IMR-90 (cell line): ENCODE results near the gene FOXL3. TPM values are rescaled to one million over a fixed set of nuclear protein-coding genes. Genes with fewer than 3 reads are reported as not detected.

Source experiments
- ATAC-seq: fragments of 200-7000 bp; cut with Tn5 transposase; 2 replicates; pipeline ENCODE4 v1.9.1; 2020; ENCODE audit warnings: low read depth, mild to moderate bottlenecking, moderate library complexity
- BruUV-seq: library from RNA; stranded (reverse); fragments of 400-500 nt; replicated peaks from 2 replicates; lab custom pipeline; 2021; lab: Mats Ljungman, UMichigan
- CTCF ChIA-PET: fragments of 300-600 bp; formaldehyde crosslinking; extraction: SDS; loops from one replicate; lab custom pipeline; 2021; ENCODE audit warnings: antibody characterized with exemption; lab: Yijun Ruan, JAX
- POLR2A ChIA-PET: fragments of 300-600 bp; sonication (Branson Sonifier 250); formaldehyde crosslinking; loops from one replicate; lab custom pipeline; 2022; ENCODE audit warnings: antibody characterized with exemption; ENCODE audit not compliant: unreplicated experiment; lab: Charles Lee
- DNase-seq: peaks from one replicate; pipeline ENCODE4 v3.0.0; 2013
- H2AFZ ChIP-seq: replicated peaks from 2 replicates; pipeline ENCODE3; 2013; ENCODE audit warnings: low read length, mild to moderate bottlenecking; ENCODE audit not compliant: poor library complexity
- H2AK5ac ChIP-seq: 2 replicates; pipeline ENCODE4 v1.6.1; 2013; ENCODE audit warnings: low read depth, low read length, inconsistent platforms
- H2AK9ac ChIP-seq: replicated peaks from 2 replicates; pipeline ENCODE3; 2013; ENCODE audit warnings: mild to moderate bottlenecking, low read depth, low read length, moderate library complexity; ENCODE audit not compliant: poor library complexity
- H2BK120ac ChIP-seq: 2 replicates; pipeline ENCODE4 v1.6.1; 2013; ENCODE audit warnings: low read depth, low read length, inconsistent platforms
- H2BK15ac ChIP-seq: 3 replicates; pipeline ENCODE4 v1.6.1; 2013; ENCODE audit warnings: low read depth, low read length, inconsistent platforms
- H2BK20ac ChIP-seq: 2 replicates; pipeline ENCODE4 v1.6.1; 2013; ENCODE audit warnings: low read depth, mild to moderate bottlenecking, inconsistent platforms, low read length, moderate library complexity
- H2BK5ac ChIP-seq: 2 replicates; pipeline ENCODE4 v1.6.1; 2013; ENCODE audit warnings: mild to moderate bottlenecking, low read depth, low read length, inconsistent platforms; ENCODE audit not compliant: poor library complexity, severe bottlenecking
- H3K14ac ChIP-seq: replicated peaks from 2 replicates; pipeline ENCODE4 v1.6.1; 2013; ENCODE audit warnings: low read depth, low read length, inconsistent platforms
- H3K18ac ChIP-seq: 2 replicates; pipeline ENCODE4 v1.6.1; 2013; ENCODE audit warnings: low read depth, low read length, control low read depth
- H3K23ac ChIP-seq: 2 replicates; pipeline ENCODE4 v1.6.1; 2013; ENCODE audit warnings: low read depth, low read length, inconsistent platforms
- H3K27ac ChIP-seq: 2 replicates; pipeline ENCODE4 v1.5.1; 2013; ENCODE audit warnings: mild to moderate bottlenecking, control low read depth, low read length; ENCODE audit not compliant: insufficient read depth
- H3K27me3 ChIP-seq: 2 replicates; pipeline ENCODE4 v1.6.1; 2013; ENCODE audit warnings: low read length; ENCODE audit not compliant: control insufficient read depth, insufficient read depth
- H3K36me3 ChIP-seq: 2 replicates; pipeline ENCODE4 v1.6.1; 2013; ENCODE audit warnings: low read length, mixed read lengths; ENCODE audit not compliant: control insufficient read depth, insufficient read depth
- H3K4ac ChIP-seq: 2 replicates; pipeline ENCODE4 v1.6.1; 2013; ENCODE audit warnings: low read depth, low read length, inconsistent platforms
- H3K4me1 ChIP-seq: 2 replicates; pipeline ENCODE4 v1.6.1; 2013; ENCODE audit warnings: low read length, mixed read lengths; ENCODE audit not compliant: control insufficient read depth, insufficient read depth
- H3K4me2 ChIP-seq: 2 replicates; pipeline ENCODE4 v1.6.1; 2013; ENCODE audit warnings: low read depth, mild to moderate bottlenecking, control low read depth, low read length, moderate library complexity
- H3K4me3 ChIP-seq: 2 replicates; pipeline ENCODE4 v1.5.1; 2013; ENCODE audit warnings: low read depth, mild to moderate bottlenecking, control low read depth, low read length, moderate library complexity; ENCODE audit not compliant: insufficient read depth
- H3K56ac ChIP-seq: 2 replicates; pipeline ENCODE4 v1.6.1; 2013; ENCODE audit warnings: low read length, inconsistent platforms; ENCODE audit not compliant: insufficient read depth; ENCODE audit errors: extremely low read depth
- H3K79me1 ChIP-seq, 2 experiments: 2 replicates each; pipeline ENCODE4 v1.6.1; 2013; ENCODE audit warnings: low read length in 2 of 2, inconsistent platforms in 1 of 2, low read depth in 1 of 2
- H3K9ac ChIP-seq: 2 replicates; pipeline ENCODE4 v1.6.1; 2013; ENCODE audit warnings: low read depth, low read length, control low read depth
- H3K9me1 ChIP-seq: 2 replicates; pipeline ENCODE4 v1.6.1; 2013; ENCODE audit warnings: low read length, inconsistent platforms; ENCODE audit not compliant: insufficient read depth
- H3K9me3 ChIP-seq: 2 replicates; pipeline ENCODE4 v1.6.1; 2013; ENCODE audit warnings: low read length; ENCODE audit not compliant: control insufficient read depth, insufficient read depth
- H4K20me1 ChIP-seq: 2 replicates; pipeline ENCODE4 v1.6.1; 2013; ENCODE audit warnings: low read length, inconsistent platforms; ENCODE audit not compliant: insufficient read depth
- H4K5ac ChIP-seq: 2 replicates; pipeline ENCODE4 v1.6.1; 2013; ENCODE audit warnings: mild to moderate bottlenecking, low read depth, low read length, control low read depth
- H4K8ac ChIP-seq, 2 experiments: 2 replicates each; pipeline ENCODE4 v1.6.1; 2013; ENCODE audit warnings: low read depth in 2 of 2, low read length in 2 of 2, control low read depth in 1 of 2, inconsistent platforms in 1 of 2
- H4K91ac ChIP-seq: 2 replicates; pipeline ENCODE4 v1.6.1; 2013; ENCODE audit warnings: low read depth, low read length, inconsistent platforms; ENCODE audit not compliant: insufficient read depth
- BHLHE40 ChIP-seq: fragments of 150-350 bp; IDR thresholded peaks from 2 replicates; pipeline ENCODE4 v1.6.1; 2016; ENCODE audit warnings: mild to moderate bottlenecking, low read depth, low read length
- CEBPB ChIP-seq: IDR thresholded peaks from 2 replicates; pipeline ENCODE4 v1.6.1; 2012; ENCODE audit warnings: low read depth, low read length, improper control_type of control experiment
- CHD1 ChIP-seq: IDR thresholded peaks from 2 replicates; pipeline ENCODE4 v1.6.1; 2012; ENCODE audit warnings: low read depth, low read length, improper control_type of control experiment
- FOS ChIP-seq: fragments of 150-350 bp; IDR thresholded peaks from 2 replicates; pipeline ENCODE4 v1.6.1; 2016; ENCODE audit warnings: low read depth, low read length
- MAFK ChIP-seq: IDR thresholded peaks from 2 replicates; pipeline ENCODE4 v1.6.1; 2012; ENCODE audit warnings: low read depth, low read length, improper control_type of control experiment
- MAZ ChIP-seq: IDR thresholded peaks from 2 replicates; pipeline ENCODE4 v1.6.1; 2012; ENCODE audit warnings: low read depth, mild to moderate bottlenecking, low read length, improper control_type of control experiment, moderate library complexity, borderline replicate concordance
- NFE2L2 ChIP-seq: fragments of 150-350 bp; IDR thresholded peaks from 2 replicates; pipeline ENCODE4 v1.6.1; 2016; ENCODE audit warnings: low read depth, mild to moderate bottlenecking, low read length
- POLR2A ChIP-seq: IDR thresholded peaks from 2 replicates; pipeline ENCODE4 v1.6.1; 2012; ENCODE audit warnings: mild to moderate bottlenecking, low read depth, low read length
- RAD21 ChIP-seq: IDR thresholded peaks from 2 replicates; pipeline ENCODE4 v1.6.1; 2012; ENCODE audit warnings: low read length, improper control_type of control experiment
- RFX5 ChIP-seq: IDR thresholded peaks from 2 replicates; pipeline ENCODE4 v1.8.0; 2012; ENCODE audit warnings: low read depth, mild to moderate bottlenecking, low read length, moderate library complexity
- WGBS, 2 experiments: methylation state at CpG; one replicate each; pipeline versions ENCODE4 v1.1.5 to v1.1.7; 2013; ENCODE audit warnings: missing lambda C conversion rate in 2 of 2; ENCODE audit not compliant: insufficient read length in 1 of 2; ENCODE audit errors: extremely low coverage in 2 of 2; 5-methylcytosine and 5-hydroxymethylcytosine counted together
- dilution Hi-C: fragments of 300-500 bp; cut with HindIII; formaldehyde crosslinking; loops from one replicate; pipeline ENCODE4 v1.14.3; 2018; ENCODE audit warnings: low sequenced_read_pairs; ENCODE audit not compliant: unreplicated experiment
- in situ Hi-C: fragments of 300-500 bp; cut with MboI; formaldehyde crosslinking; loops from 3 replicates; pipeline ENCODE4 v1.14.3; 2019; ENCODE audit warnings: low sequenced_read_pairs, inconsistent platforms, mixed read lengths
- intact Hi-C: fragments of 100-400 bp; cut with micrococcal nuclease; formaldehyde crosslinking; loops from 2 replicates; pipeline ENCODE4 v1.10.0; 2022
- polyA plus RNA-seq, 3 experiments: library from polyadenylated mRNA; depleted of rRNA; stranded (reverse); fragments of >200 nt; gene quantifications; 2 replicates each; pipeline ENCODE4 v1.2.3, GENCODE V29; 2012; ENCODE audit warnings: low replicate concordance in 1 of 3
- total RNA-seq: library from RNA; depleted of rRNA; stranded (reverse); fragments of >200 nt; gene quantifications from 2 replicates; pipeline ENCODE4 v1.2.3, GENCODE V29; 2012
- TF ChIP-seq, protein P1 (sequence below): fragments of 150-350 bp; IDR thresholded peaks from 2 replicates; pipeline ENCODE4 v1.6.1; 2017; ENCODE audit warnings: mild to moderate bottlenecking, antibody characterized with exemption, low read length, low read depth
- TF ChIP-seq, protein P2 (sequence below): fragments of 150-350 bp; IDR thresholded peaks from 2 replicates; pipeline ENCODE4 v1.6.1; 2016; ENCODE audit warnings: low read depth, mild to moderate bottlenecking, low read length, moderate library complexity, borderline replicate concordance
- TF ChIP-seq, protein P3 (sequence below): conservative IDR thresholded peaks from 2 replicates; pipeline ENCODE4 v1.5.1; 2012; ENCODE audit warnings: mild to moderate bottlenecking, low read depth, low read length, improper control_type of control experiment

Gene FOXL3
- total and polyA plus RNA-seq, 2 of the 4 experiments (the other 2 are of a cell fraction) = not detected

DNA sequence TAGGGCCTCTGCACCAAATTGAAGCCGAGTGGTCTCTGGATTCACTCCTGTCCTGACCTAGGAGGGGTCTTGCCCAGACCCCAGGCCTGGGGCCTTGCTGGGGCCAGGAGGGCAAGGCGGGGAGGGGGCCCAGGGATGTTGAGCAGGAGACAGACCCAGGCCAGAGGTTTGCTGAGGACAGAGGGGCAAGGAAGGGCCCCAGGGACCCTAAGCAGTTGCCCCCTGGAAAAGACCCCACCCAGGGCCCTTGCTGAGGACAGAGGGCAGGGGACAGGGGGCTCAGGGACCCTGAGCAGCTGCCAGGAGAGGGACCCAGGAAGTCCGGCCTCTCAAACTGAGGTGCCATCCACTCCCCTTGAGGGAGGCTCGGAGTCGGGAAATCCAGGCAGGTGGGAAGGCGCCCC, 32.7 kb downstream of the FOXL3 start:
- Histone ChIP-seq H3K4me3 (no peak overlapping the region), H3K36me3 (no peaks in the 10 kb centered on the region), H2BK120ac (no peak overlapping the region), H2AK9ac (no peak overlapping the region), H3K4ac (no peak overlapping the region), H3K4me2 (no peak overlapping the region), H3K9me1 (no peaks in the 10 kb centered on the region), H4K8ac (no peak overlapping the region), H3K27me3 (peaks cover 53% of the 10 kb centered on the region), H2BK20ac (no peak overlapping the region), H2AK5ac (no peak overlapping the region), H3K79me1 (no peaks in the 10 kb centered on the region), H3K9ac (no peak overlapping the region), H2BK5ac (no peak overlapping the region), H3K14ac (no peak overlapping the region), H3K4me1 (no peaks in the 10 kb centered on the region), H4K20me1 (peaks cover 2% of the 10 kb centered on the region; the same call in 1 of the 2 replicates), H2AFZ (peak overlapping the region; percentile 45), H3K27ac (no peak overlapping the region), H3K9me3 (peaks cover 8% of the 10 kb centered on the region), H3K18ac (no peak overlapping the region), H4K5ac (no peak overlapping the region), H2BK15ac (no peak overlapping the region), H3K56ac (no peak overlapping the region), H4K91ac (no peak overlapping the region), H3K23ac (no peak overlapping the region)
- no TSS peak for BruUV-seq
- DNase-seq (no peak), ATAC-seq (no peak)
- no CpG with 5 or more reads among the region's 6 CpGs for WGBS, 2 experiments
- intact Hi-C loops (loop anchor here (1.0 to 2.0 kb wide), 2 partner anchors 314 to 452 kb away; no protein-coding TSS in a partner anchor), dilution Hi-C loops (no loop called here), in situ Hi-C loops (no loop called here)
- ChIA-PET CTCF (no interaction called here), POLR2A (no interaction called here)
- no peak for TF ChIP-seq CEBPB
- TF ChIP-seq, protein P1, sequence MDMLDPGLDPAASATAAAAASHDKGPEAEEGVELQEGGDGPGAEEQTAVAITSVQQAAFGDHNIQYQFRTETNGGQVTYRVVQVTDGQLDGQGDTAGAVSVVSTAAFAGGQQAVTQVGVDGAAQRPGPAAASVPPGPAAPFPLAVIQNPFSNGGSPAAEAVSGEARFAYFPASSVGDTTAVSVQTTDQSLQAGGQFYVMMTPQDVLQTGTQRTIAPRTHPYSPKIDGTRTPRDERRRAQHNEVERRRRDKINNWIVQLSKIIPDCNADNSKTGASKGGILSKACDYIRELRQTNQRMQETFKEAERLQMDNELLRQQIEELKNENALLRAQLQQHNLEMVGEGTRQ = no peak
- no peak for TF ChIP-seq POLR2A
- TF ChIP-seq MAFK = no peak
- TF ChIP-seq, protein P2, sequence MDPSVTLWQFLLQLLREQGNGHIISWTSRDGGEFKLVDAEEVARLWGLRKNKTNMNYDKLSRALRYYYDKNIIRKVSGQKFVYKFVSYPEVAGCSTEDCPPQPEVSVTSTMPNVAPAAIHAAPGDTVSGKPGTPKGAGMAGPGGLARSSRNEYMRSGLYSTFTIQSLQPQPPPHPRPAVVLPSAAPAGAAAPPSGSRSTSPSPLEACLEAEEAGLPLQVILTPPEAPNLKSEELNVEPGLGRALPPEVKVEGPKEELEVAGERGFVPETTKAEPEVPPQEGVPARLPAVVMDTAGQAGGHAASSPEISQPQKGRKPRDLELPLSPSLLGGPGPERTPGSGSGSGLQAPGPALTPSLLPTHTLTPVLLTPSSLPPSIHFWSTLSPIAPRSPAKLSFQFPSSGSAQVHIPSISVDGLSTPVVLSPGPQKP = no peak
- TF ChIP-seq RFX5 = no peak
- no peak for TF ChIP-seq FOS
- TF ChIP-seq MAZ = no peak
- no peak for TF ChIP-seq BHLHE40
- TF ChIP-seq, protein P3, sequence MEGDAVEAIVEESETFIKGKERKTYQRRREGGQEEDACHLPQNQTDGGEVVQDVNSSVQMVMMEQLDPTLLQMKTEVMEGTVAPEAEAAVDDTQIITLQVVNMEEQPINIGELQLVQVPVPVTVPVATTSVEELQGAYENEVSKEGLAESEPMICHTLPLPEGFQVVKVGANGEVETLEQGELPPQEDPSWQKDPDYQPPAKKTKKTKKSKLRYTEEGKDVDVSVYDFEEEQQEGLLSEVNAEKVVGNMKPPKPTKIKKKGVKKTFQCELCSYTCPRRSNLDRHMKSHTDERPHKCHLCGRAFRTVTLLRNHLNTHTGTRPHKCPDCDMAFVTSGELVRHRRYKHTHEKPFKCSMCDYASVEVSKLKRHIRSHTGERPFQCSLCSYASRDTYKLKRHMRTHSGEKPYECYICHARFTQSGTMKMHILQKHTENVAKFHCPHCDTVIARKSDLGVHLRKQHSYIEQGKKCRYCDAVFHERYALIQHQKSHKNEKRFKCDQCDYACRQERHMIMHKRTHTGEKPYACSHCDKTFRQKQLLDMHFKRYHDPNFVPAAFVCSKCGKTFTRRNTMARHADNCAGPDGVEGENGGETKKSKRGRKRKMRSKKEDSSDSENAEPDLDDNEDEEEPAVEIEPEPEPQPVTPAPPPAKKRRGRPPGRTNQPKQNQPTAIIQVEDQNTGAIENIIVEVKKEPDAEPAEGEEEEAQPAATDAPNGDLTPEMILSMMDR = no peak
- no peak for TF ChIP-seq NFE2L2
- no peak for TF ChIP-seq CHD1
- no peak for TF ChIP-seq RAD21
